B cell (primary cell): ENCODE results near the gene SNX17. TPM values are rescaled to one million over a fixed set of nuclear protein-coding genes. Genes with fewer than 3 reads are reported as not detected.

Experiments
- ATAC-seq: fragments of 200-7000 bp; cut with Tn5 transposase; one replicate; pipeline ENCODE4 v1.10.0; 2021; ENCODE audit warnings: low read depth, mild to moderate bottlenecking, moderate number of reproducible peaks, moderate library complexity
- CTCF ChIA-PET: fragments of 350-600 bp; sonication (Branson Sonifier 250); formaldehyde crosslinking; loops from one replicate; lab custom pipeline; 2021; ENCODE audit warnings: antibody characterized with exemption, inconsistent platforms; lab: Charles Lee
- POLR2A ChIA-PET: fragments of 350-600 bp; sonication (Branson Sonifier 250); formaldehyde crosslinking; loops from one replicate; lab custom pipeline; 2021; ENCODE audit warnings: antibody characterized with exemption; lab: Charles Lee
- DNase-seq: peaks from one replicate; pipeline ENCODE4 v3.0.0; 2013
- H2AFZ ChIP-seq: 2 replicates; pipeline ENCODE4 v1.6.1; 2012; ENCODE audit warnings: mild to moderate bottlenecking, low read depth, low read length; ENCODE audit not compliant: insufficient read depth, poor library complexity, severe bottlenecking
- H3K27ac ChIP-seq, 2 donors: 1 replicate in 1 of 2; 2 replicates in 1 of 2; pipeline ENCODE4 v1.5.1; 2012 to 2013; ENCODE audit warnings: low read length in 2 of 2, mild to moderate bottlenecking in 2 of 2, moderate library complexity in 1 of 2
- H3K27me3 ChIP-seq, 4 experiments: fragments of 200-600 bp in 1 of 4; sonication (generic) in 1 of 4; replicated peaks in 1 of 4; 1 replicate in 2 of 4; 2 replicates in 2 of 4; pipeline versions ENCODE4 v1.6.1 to v1.7.0; 2013 to 2016; ENCODE audit warnings: low read length in 3 of 4, mild to moderate bottlenecking in 2 of 4, mixed read lengths in 1 of 4, moderate library complexity in 1 of 4; ENCODE audit not compliant: insufficient read depth in 4 of 4, control insufficient read depth in 3 of 4; ENCODE audit errors: control extremely low read depth in 1 of 4
- H3K36me3 ChIP-seq, 2 experiments: replicated peaks in 1 of 2; 1 replicate in 1 of 2; 2 replicates in 1 of 2; pipeline versions ENCODE4 v1.6.1 to v1.7.1; 2013; ENCODE audit warnings: low read length in 1 of 2; ENCODE audit not compliant: insufficient read depth in 2 of 2, control insufficient read depth in 1 of 2; ENCODE audit errors: control extremely low read depth in 1 of 2, extremely low read depth in 1 of 2
- H3K4me1 ChIP-seq, 2 donors: fragments of 200-600 bp in 1 of 2; sonication (generic) in 1 of 2; 1 replicate in 1 of 2; 2 replicates in 1 of 2; pipeline versions ENCODE4 v1.5.1 to v1.6.1; 2013 to 2017; ENCODE audit warnings: low read length in 2 of 2; ENCODE audit not compliant: control insufficient read depth in 2 of 2, insufficient read depth in 2 of 2
- H3K4me2 ChIP-seq: replicated peaks from 2 replicates; pipeline ENCODE3; 2012; ENCODE audit warnings: mild to moderate bottlenecking, low read depth, low read length; ENCODE audit not compliant: poor library complexity, severe bottlenecking
- H3K4me3 ChIP-seq, 5 experiments: fragments of 200-600 bp in 1 of 5; sonication (generic) in 1 of 5; 1 replicate in 3 of 5; 2 replicates in 2 of 5; pipeline versions ENCODE4 v1.5.1 to v1.7.0; 2011 to 2016; ENCODE audit warnings: low read length in 4 of 5, mild to moderate bottlenecking in 4 of 5, low read depth in 2 of 5, control low read depth in 1 of 5, moderate library complexity in 1 of 5; ENCODE audit not compliant: insufficient read depth in 1 of 5; ENCODE audit errors: control extremely low read depth in 1 of 5, extremely low read depth in 1 of 5
- H3K79me2 ChIP-seq: fragments of 200-600 bp; sonication (generic); one replicate; pipeline ENCODE4 v1.6.0; 2016; ENCODE audit warnings: low read length; ENCODE audit not compliant: control insufficient read depth, insufficient read depth
- H3K9ac ChIP-seq: fragments of 200-600 bp; sonication (generic); 2 replicates; pipeline ENCODE4 v1.6.1; 2017; ENCODE audit warnings: mild to moderate bottlenecking, low read length, moderate library complexity
- H3K9me3 ChIP-seq, 3 donors: one replicate each; pipeline versions ENCODE4 v1.6.1 to v1.7.1; 2013; ENCODE audit warnings: low read length in 2 of 3; ENCODE audit not compliant: control insufficient read depth in 2 of 3, insufficient read depth in 1 of 3; ENCODE audit errors: control extremely low read depth in 1 of 3
- H4K20me1 ChIP-seq: 2 replicates; pipeline ENCODE4 v1.6.0; 2012; ENCODE audit warnings: mild to moderate bottlenecking, low read length; ENCODE audit not compliant: insufficient read depth, control insufficient read depth, poor library complexity, severe bottlenecking
- H3K27ac Mint-ChIP-seq: one replicate; pipeline ENCODE4 v1.8.0; 2021; ENCODE audit warnings: mixed read lengths
- H3K27me3 Mint-ChIP-seq: one replicate; pipeline ENCODE4 v1.8.0; 2021; ENCODE audit warnings: mixed read lengths
- H3K4me1 Mint-ChIP-seq: one replicate; pipeline ENCODE4 v1.8.0; 2021; ENCODE audit warnings: mixed read lengths
- H3K4me3 Mint-ChIP-seq: one replicate; pipeline ENCODE4 v1.8.0; 2021; ENCODE audit warnings: mixed read lengths
- H3K9me3 Mint-ChIP-seq: one replicate; pipeline ENCODE4 v1.8.0; 2022; ENCODE audit warnings: mixed read lengths; ENCODE audit not compliant: insufficient read depth
- EZH2 ChIP-seq: IDR thresholded peaks from 2 replicates; pipeline ENCODE4 v1.6.1; 2012; ENCODE audit warnings: borderline replicate concordance, low read depth, mild to moderate bottlenecking, moderate library complexity, low read length; ENCODE audit not compliant: insufficient read depth, poor library complexity, severe bottlenecking
- WGBS: methylation state at CpG from one replicate; pipeline ENCODE4 v1.1.5; 2013; ENCODE audit warnings: missing lambda C conversion rate; ENCODE audit not compliant: insufficient coverage; 5-methylcytosine and 5-hydroxymethylcytosine counted together
- intact Hi-C: fragments of 100-400 bp; cut with micrococcal nuclease; formaldehyde crosslinking; loops from one replicate; pipeline ENCODE4 v1.10.0; 2022
- polyA plus RNA-seq: library from polyadenylated mRNA; depleted of rRNA; stranded (reverse); fragments of >200 nt; gene quantifications from 2 replicates; pipeline ENCODE4 v1.2.3, GENCODE V29; 2012
- total RNA-seq, 2 donors: library from RNA; stranded (reverse); fragments of 120-200 nt in 1 of 2; gene quantifications; 1 replicate in 1 of 2; 2 replicates in 1 of 2; pipeline versions ENCODE4 v1.2.3 to v1.2.4, GENCODE V29; 2013 to 2022
- TF ChIP-seq, protein P1 (sequence below): fragments of 200-600 bp; IDR thresholded peaks from one replicate; pipeline ENCODE4 v1.8.0; 2022; ENCODE audit warnings: antibody characterized with exemption, mild to moderate bottlenecking

Gene SNX17
- total and polyA plus RNA-seq, 2 donors (not counting 1 experiment from before 2014, with no cell fraction given): 103 to 158 TPM

DNA sequence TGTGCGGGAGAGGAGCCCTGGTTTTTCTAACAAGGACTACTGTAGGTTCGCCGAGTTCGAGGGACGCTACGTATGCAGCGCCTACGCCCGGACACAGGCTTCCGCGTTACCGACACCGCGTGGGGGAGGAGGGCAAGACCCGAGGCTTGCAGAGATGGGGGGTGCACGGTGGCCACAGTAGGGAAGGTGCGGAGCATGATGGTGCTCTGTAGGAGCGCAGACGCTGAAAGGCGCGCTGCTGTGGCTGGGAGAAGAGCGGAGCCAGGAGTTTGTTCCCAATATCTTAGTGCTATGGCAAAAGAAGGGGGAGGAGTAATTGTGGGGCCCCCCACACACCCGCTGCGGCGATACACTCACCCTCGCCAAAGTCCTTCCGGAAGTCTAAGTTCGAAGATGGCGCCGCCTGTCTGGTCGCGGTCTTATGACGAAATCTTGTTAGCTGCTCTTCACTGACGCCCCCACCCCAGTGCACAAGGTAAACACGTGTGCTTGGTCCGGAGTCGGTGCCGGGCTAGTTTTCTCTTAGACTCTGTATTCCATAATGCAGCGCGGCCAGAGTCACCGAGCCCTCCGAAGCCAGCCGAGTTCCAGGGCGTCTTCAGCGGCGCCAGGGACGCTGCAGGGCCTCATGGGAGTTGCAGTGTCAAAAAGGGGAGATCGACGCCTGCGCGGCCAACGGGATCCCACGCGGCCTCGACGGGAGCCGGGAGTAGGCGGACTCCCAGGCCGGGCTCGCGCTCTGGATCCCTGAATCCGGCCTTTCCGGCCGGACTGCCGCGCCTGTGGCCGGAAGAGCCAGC lies 13.8 kb upstream of the SNX17 start, which contains the start of gene GTF3C2:
Gene GTF3C2 (minus strand): TSS at position 383 of the 800 bp plus-strand sequence. CDS start 13,210 bp downstream, outside the sequence.
- H3K36me3 ChIP-seq: no peaks in the 10 kb centered on the region
- peaks cover 60% of the 10 kb centered on the region for H3K79me2 ChIP-seq
- ChIA-PET CTCF (interaction anchor here (1.0 to 2.0 kb wide), 5 partner anchors 12 to 71 kb away, joined by 3 to 14 read pairs (median 4); partner anchors contain the start of genes EIF2B4, PPM1G and SNX17), POLR2A (interaction anchor here (0.6 to 2.9 kb wide), 4 partner anchors 14 to 144 kb away, joined by 4 to 34 read pairs (median 7); partner anchors contain the start of genes ATRAID, EIF2B4, MPV17 and SLC5A6)
- peak; percentile 82 for ATAC-seq
- peaks cover 18 to 25% of the 10 kb centered on the region in 2 donors for H3K4me1 ChIP-seq
- under 1% methylated on average over 66 of the region's 67 CpGs for WGBS
- DNase-seq: peak; percentile 98
- Mint-ChIP-seq H3K4me3 (peak within 1 kb of the TSS; percentile 97), H3K27me3 (no peaks in the 10 kb centered on the region), H3K27ac (peak within 1 kb of the TSS; percentile 99), H3K4me1 (peaks cover 48% of the 10 kb centered on the region), H3K9me3 (no peaks in the 10 kb centered on the region)
- TF ChIP-seq, protein P1, sequence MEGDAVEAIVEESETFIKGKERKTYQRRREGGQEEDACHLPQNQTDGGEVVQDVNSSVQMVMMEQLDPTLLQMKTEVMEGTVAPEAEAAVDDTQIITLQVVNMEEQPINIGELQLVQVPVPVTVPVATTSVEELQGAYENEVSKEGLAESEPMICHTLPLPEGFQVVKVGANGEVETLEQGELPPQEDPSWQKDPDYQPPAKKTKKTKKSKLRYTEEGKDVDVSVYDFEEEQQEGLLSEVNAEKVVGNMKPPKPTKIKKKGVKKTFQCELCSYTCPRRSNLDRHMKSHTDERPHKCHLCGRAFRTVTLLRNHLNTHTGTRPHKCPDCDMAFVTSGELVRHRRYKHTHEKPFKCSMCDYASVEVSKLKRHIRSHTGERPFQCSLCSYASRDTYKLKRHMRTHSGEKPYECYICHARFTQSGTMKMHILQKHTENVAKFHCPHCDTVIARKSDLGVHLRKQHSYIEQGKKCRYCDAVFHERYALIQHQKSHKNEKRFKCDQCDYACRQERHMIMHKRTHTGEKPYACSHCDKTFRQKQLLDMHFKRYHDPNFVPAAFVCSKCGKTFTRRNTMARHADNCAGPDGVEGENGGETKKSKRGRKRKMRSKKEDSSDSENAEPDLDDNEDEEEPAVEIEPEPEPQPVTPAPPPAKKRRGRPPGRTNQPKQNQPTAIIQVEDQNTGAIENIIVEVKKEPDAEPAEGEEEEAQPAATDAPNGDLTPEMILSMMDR: no peak
- TF ChIP-seq EZH2: no peak
- H3K27ac ChIP-seq: peak within 1 kb of the TSS; percentile 86 to 88
- peak within 1 kb of the TSS; percentile 78 for H3K9ac ChIP-seq
- H2AFZ ChIP-seq: peak within 1 kb of the TSS; percentile 98
- H3K4me3 ChIP-seq: peak within 1 kb of the TSS; percentile 64 to 90 (median 82)
- H3K9me3 ChIP-seq: no peaks in the 10 kb centered on the region
- no peaks in the 10 kb centered on the region for H3K27me3 ChIP-seq
- intact Hi-C loops: loop anchor here (1.0 to 5.0 kb wide), 9 partner anchors 14 to 1396 kb away; partner anchors contain the start of genes CAD, EIF2B4, MPV17 and NRBP1
- peaks cover 22% of the 10 kb centered on the region for H4K20me1 ChIP-seq
- peak within 1 kb of the TSS; percentile 95 for H3K4me2 ChIP-seq
